K562 (cell line): ENCODE data around the gene WIPF1. TPM values are rescaled to one million over a fixed set of nuclear protein-coding genes. Genes with fewer than 3 reads are reported as not detected.

Experiments
- ATAC-seq: fragments of 200-7000 bp; cut with Tn5 transposase; 3 replicates; pipeline ENCODE4 v1.9.1; 2020; ENCODE audit warnings: moderate library complexity
- BruUV-seq: library from RNA; stranded (reverse); fragments of 400-500 nt; replicated peaks from 2 replicates; lab custom pipeline; 2021; lab: Mats Ljungman, UMichigan
- CTCF ChIA-PET: fragments of 300-600 bp; formaldehyde crosslinking; extraction: SDS; loops from one replicate; lab custom pipeline; 2021; ENCODE audit warnings: low intra/inter-chr PET ratio; lab: Yijun Ruan, JAX
- POLR2A ChIA-PET: fragments of 300-600, 350-650 bp; sonication (Branson Sonifier 250); formaldehyde crosslinking; extraction: SDS; loops from one replicate; lab custom pipeline; 2021; ENCODE audit warnings: antibody characterized with exemption, inconsistent platforms; lab: Yijun Ruan, JAX
- DNase-seq, 4 experiments: peaks; one replicate each; pipeline versions ENCODE4 v3.0.0 to v3.0.0-alpha.2; 2011 to 2018; ENCODE audit warnings: low spot score in 3 of 4, mixed read lengths in 3 of 4; ENCODE audit errors: extremely low read depth in 1 of 4
- FAIRE-seq: peaks from 2 replicates; lab custom pipeline; 2011; peaks lifted over from hg19 to GRCh38; lab: Jason Lieb, UNC
- H2AFZ ChIP-seq: 2 replicates; pipeline ENCODE4 v1.6.0; 2011; ENCODE audit warnings: low read depth, low read length, control low read depth, inconsistent platforms
- H3K27ac ChIP-seq: fragments of 200-600 bp; 3 replicates; pipeline ENCODE4 v1.8.0; 2011; ENCODE audit warnings: low read depth, mild to moderate bottlenecking, control low read depth, inconsistent platforms, low read length, moderate library complexity, mixed read lengths; ENCODE audit errors: extremely low read depth
- H3K27me3 ChIP-seq, 2 experiments: fragments of 300-600 bp in 1 of 2; 2 replicates in 1 of 2; 3 replicates in 1 of 2; pipeline versions ENCODE4 v1.6.0 to v1.8.0; 2011; ENCODE audit warnings: inconsistent platforms in 2 of 2, low read length in 2 of 2, mild to moderate bottlenecking in 1 of 2, mixed read lengths in 1 of 2, moderate library complexity in 1 of 2; ENCODE audit not compliant: control insufficient read depth in 2 of 2, insufficient read depth in 2 of 2
- H3K36me3 ChIP-seq: fragments of 300-600 bp; 3 replicates; pipeline ENCODE4 v1.8.0; 2011; ENCODE audit warnings: mild to moderate bottlenecking, low read length, inconsistent platforms; ENCODE audit not compliant: control insufficient read depth, insufficient read depth
- H3K4me1 ChIP-seq, 2 experiments: fragments of 200-600 bp in 1 of 2; replicated peaks in 1 of 2; 2 replicates in 1 of 2; 3 replicates in 1 of 2; pipeline versions ENCODE4 v1.5.1 to v1.8.0; 2011; ENCODE audit warnings: inconsistent platforms in 2 of 2, low read length in 2 of 2, mild to moderate bottlenecking in 1 of 2, mixed read lengths in 1 of 2, moderate library complexity in 1 of 2; ENCODE audit not compliant: control insufficient read depth in 2 of 2, insufficient read depth in 2 of 2
- H3K4me2 ChIP-seq: 2 replicates; pipeline ENCODE4 v1.6.1; 2011; ENCODE audit warnings: low read length, control low read depth, inconsistent platforms, mixed read lengths; ENCODE audit not compliant: insufficient read depth
- H3K4me3 ChIP-seq: fragments of 200-600 bp; sonication (generic), shearing (Covaris generic); 2 replicates; pipeline ENCODE4 v1.5.1; 2016; ENCODE audit warnings: control low read depth, inconsistent platforms
- H3K79me2 ChIP-seq: fragments of 200-600 bp; 3 replicates; pipeline ENCODE4 v1.8.0; 2011; ENCODE audit warnings: low read length, inconsistent platforms; ENCODE audit not compliant: control insufficient read depth, insufficient read depth
- H3K9ac ChIP-seq, 2 experiments: 2 replicates each; pipeline versions ENCODE4 v1.6.0 to v1.6.1; 2011; ENCODE audit warnings: low read depth in 2 of 2, low read length in 2 of 2, control low read depth in 1 of 2, inconsistent platforms in 1 of 2, mild to moderate bottlenecking in 1 of 2, mixed read lengths in 1 of 2; ENCODE audit not compliant: insufficient read depth in 1 of 2
- H3K9me1 ChIP-seq: one replicate; pipeline ENCODE4 v1.6.0; 2011; ENCODE audit warnings: inconsistent platforms, mild to moderate bottlenecking, low read length, moderate library complexity; ENCODE audit not compliant: control insufficient read depth, insufficient read depth
- H3K9me3 ChIP-seq: replicated peaks from 2 replicates; pipeline ENCODE4 v1.5.1; 2011; ENCODE audit warnings: low read depth, low read length, inconsistent platforms; ENCODE audit not compliant: control insufficient read depth, insufficient read depth
- H4K20me1 ChIP-seq: replicated peaks from 2 replicates; pipeline ENCODE4 v1.6.1; 2011; ENCODE audit warnings: low read length, inconsistent platforms, mixed read lengths; ENCODE audit not compliant: control insufficient read depth, insufficient read depth
- ATF4 ChIP-seq: fragments of 450-650 bp; formaldehyde crosslinking; IDR thresholded peaks from 2 replicates; pipeline ENCODE4 v1.4.0; 2022; ENCODE audit warnings: mild to moderate bottlenecking, moderate library complexity
- GTF2A2 ChIP-seq: IDR thresholded peaks from 2 replicates; pipeline ENCODE4 v1.6.1; 2016; ENCODE audit warnings: mild to moderate bottlenecking, missing genetic modification characterization, missing compliant biosample characterization
- HMG20B ChIP-seq: fragments of 250-450 bp; sonication (Bioruptor Pico); IDR thresholded peaks from 2 replicates; pipeline ENCODE4 v1.5.0; 2021; ENCODE audit warnings: mild to moderate bottlenecking
- NR4A1 ChIP-seq, 2 experiments: fragments of 250-450 bp in 1 of 2; fragments of 450-650 bp in 1 of 2; sonication (Bioruptor Pico) in 1 of 2; IDR thresholded peaks; 2 replicates each; pipeline versions ENCODE4 v1.4.0 to v1.6.1; 2016 to 2020; ENCODE audit warnings: mild to moderate bottlenecking in 2 of 2, missing compliant biosample characterization in 1 of 2, missing genetic modification characterization in 1 of 2, moderate library complexity in 1 of 2
- POLR2A ChIP-seq: fragments of 450-650 bp; conservative IDR thresholded peaks from 2 replicates; pipeline ENCODE4 v1.6.1; 2016
- THRAP3 ChIP-seq: fragments of 450-650 bp; IDR thresholded peaks from 2 replicates; pipeline ENCODE4 v1.6.1; 2016; ENCODE audit warnings: mild to moderate bottlenecking, inconsistent platforms, borderline replicate concordance
- UBTF ChIP-seq, 2 experiments: IDR thresholded peaks; 2 replicates each; pipeline ENCODE4 v1.6.1; 2012; ENCODE audit warnings: improper control_type of control experiment in 2 of 2, low read depth in 2 of 2, low read length in 2 of 2, borderline replicate concordance in 1 of 2
- XRCC3 ChIP-seq: fragments of 450-650 bp; IDR thresholded peaks from 2 replicates; pipeline ENCODE4 v1.6.1; 2017; ENCODE audit warnings: mild to moderate bottlenecking, moderate library complexity
- ZBTB40 ChIP-seq, 2 experiments: fragments of 450-650 bp in 1 of 2; sonication (generic) in 1 of 2; formaldehyde crosslinking in 1 of 2; IDR thresholded peaks; 2 replicates each; pipeline versions ENCODE4 v1.7.1 to v1.9.0; 2016 to 2022; ENCODE audit warnings: inconsistent platforms in 1 of 2, mild to moderate bottlenecking in 1 of 2, missing genetic modification reagents in 1 of 2
- ZNF316 ChIP-seq: fragments of 450-650 bp; IDR thresholded peaks from 2 replicates; pipeline ENCODE4 v1.6.1; 2016
- ZNF830 ChIP-seq: fragments of 250-450 bp; sonication (Bioruptor Pico); IDR thresholded peaks from 2 replicates; pipeline ENCODE4 v1.5.0; 2021; ENCODE audit warnings: mild to moderate bottlenecking
- in situ Hi-C: fragments of 300-500 bp; cut with MboI; formaldehyde crosslinking; loops from 4 replicates; pipeline ENCODE4 v1.15.0; 2018; ENCODE audit warnings: inconsistent platforms, mixed read lengths
- intact Hi-C: fragments of 100-400 bp; cut with micrococcal nuclease; formaldehyde crosslinking; loops from 2 replicates; pipeline ENCODE4 v1.14.2; 2022
- polyA plus RNA-seq, 8 experiments: library from polyadenylated mRNA; depleted of rRNA in 4 of 8; stranded (reverse) in 5 of 8; unstranded in 3 of 8; fragments of >200 nt; fragmentation: Nextera tagmentation in 2 of 8; fragmentation: Illumina TruSeq in 1 of 8; extraction: Ambion mirVana in 2 of 8; extraction: Trizol in 1 of 8; gene quantifications; 2 replicates each; pipeline versions ENCODE4 v1.2.1 to v1.2.3, GENCODE V29; 2011 to 2014; ENCODE audit warnings: inconsistent platforms in 1 of 8, missing spikeins in 1 of 8
- total RNA-seq, 7 experiments: library from RNA; depleted of rRNA in 6 of 7; stranded (reverse); fragments of >200 nt in 6 of 7; fragmentation: Illumina TruSeq in 2 of 7; extraction: Trizol in 2 of 7; gene quantifications; 2 replicates each; pipeline versions ENCODE4 v1.2.1 to v1.2.3, GENCODE V29; 2011 to 2021; ENCODE audit warnings: low replicate concordance in 1 of 7

The WIPF1 gene
- total and polyA plus RNA-seq, 9 of the 15 experiments (the other 6 are each of a cell fraction or from before 2014, with no cell fraction given), result 0.54 to 4.9 (median 2.4) TPM

GRCh38 chr2:174568425-174568824 lies 29.2 kb downstream of the WIPF1 start:
- FAIRE-seq (no peak), DNase-seq (no peak), ATAC-seq (no peak)
- H3K4me1 ChIP-seq, result peaks cover 0 to 6% of the 10 kb centered on the region in 2 experiments; a peak in 1 of 5 replicates
- no peaks in the 10 kb centered on the region for H3K36me3 ChIP-seq
- H3K79me2 ChIP-seq, result no peaks in the 10 kb centered on the region
- H3K9ac ChIP-seq, result no peak overlapping the region
- no peak overlapping the region for H2AFZ ChIP-seq
- H4K20me1 ChIP-seq, result no peaks in the 10 kb centered on the region
- no peak overlapping the region for H3K4me3 ChIP-seq
- ChIA-PET CTCF (no interaction called here), POLR2A (interaction anchor here (0.6 to 1.6 kb wide), 2 partner anchors 13 to 1043 kb away, joined by 3 to 4 read pairs; no protein-coding TSS in a partner anchor)
- intact Hi-C loops, result no loop called here
- no TSS peak for BruUV-seq
- H3K9me1 ChIP-seq, result no peaks in the 10 kb centered on the region
- H3K4me2 ChIP-seq, result no peak overlapping the region
- no peak overlapping the region for H3K27ac ChIP-seq
- H3K9me3 ChIP-seq, result no peaks in the 10 kb centered on the region
- in situ Hi-C loops, result no loop called here
- no peaks in the 10 kb centered on the region; a peak in 1 of 5 replicates for H3K27me3 ChIP-seq
- no peak for TF ChIP-seq HMG20B
- TF ChIP-seq POLR2A, result no peak
- TF ChIP-seq UBTF (IDR thresholded peaks at IDR 0.05; ENCODE audit: borderline replicate concordance in 1 of 2, low read depth in 2 of 2, low read length in 2 of 2), result no peak
- no peak for TF ChIP-seq ZBTB40 (IDR thresholded peaks at IDR 0.05)
- no peak for TF ChIP-seq ZBTB40 (CRISPR knock-in tag; IDR thresholded peaks at IDR 0.05)
- no peak for TF ChIP-seq NR4A1 (CRISPR knock-in tag; IDR thresholded peaks at IDR 0.05)
- no peak for TF ChIP-seq NR4A1 (tag; IDR thresholded peaks at IDR 0.05)
- TF ChIP-seq GTF2A2 (tag), result no peak
- no peak for TF ChIP-seq ZNF316
- TF ChIP-seq XRCC3, result no peak
- TF ChIP-seq ATF4 (CRISPR knock-in tag), result no peak
- TF ChIP-seq ZNF830 (CRISPR knock-in tag), result no peak
- TF ChIP-seq THRAP3, result no peak
